Activated naive CD8-positive, alpha-beta T cell treated with anti-CD3 and anti-CD28 coated beads, Interleukin-2, amount 50 U/mL, for 24 hours (primary cell): ENCODE data around the gene UGT2B7.
"Not testable (repeated sequence)": the region's sequence is repeated elsewhere in the genome, so short reads cannot be mapped to it uniquely, and the experiment has no call there.

Source experiments
- ATAC-seq: fragments of 150-1000 bp; cut with Tn5 transposase; one replicate; pipeline ENCODE4 v1.10.0; 2021
- DNase-seq: peaks from one replicate; pipeline ENCODE4 v3.0.0; 2021
- H3K27ac Mint-ChIP-seq: one replicate; pipeline ENCODE4 v1.8.0; 2021; ENCODE audit warnings: mild to moderate bottlenecking, mixed read lengths
- H3K27me3 Mint-ChIP-seq: one replicate; pipeline ENCODE4 v1.8.0; 2021; ENCODE audit warnings: mixed read lengths
- H3K36me3 Mint-ChIP-seq: one replicate; pipeline ENCODE4 v1.8.0; 2021; ENCODE audit warnings: low read depth, mixed read lengths
- H3K4me1 Mint-ChIP-seq: one replicate; pipeline ENCODE4 v1.8.0; 2021; ENCODE audit warnings: mixed read lengths
- H3K4me3 Mint-ChIP-seq: one replicate; pipeline ENCODE4 v1.8.0; 2021; ENCODE audit warnings: mild to moderate bottlenecking, moderate library complexity, mixed read lengths
- H3K9me3 Mint-ChIP-seq: one replicate; pipeline ENCODE4 v1.8.0; 2021; ENCODE audit warnings: mixed read lengths

The UGT2B7 gene

DNA sequence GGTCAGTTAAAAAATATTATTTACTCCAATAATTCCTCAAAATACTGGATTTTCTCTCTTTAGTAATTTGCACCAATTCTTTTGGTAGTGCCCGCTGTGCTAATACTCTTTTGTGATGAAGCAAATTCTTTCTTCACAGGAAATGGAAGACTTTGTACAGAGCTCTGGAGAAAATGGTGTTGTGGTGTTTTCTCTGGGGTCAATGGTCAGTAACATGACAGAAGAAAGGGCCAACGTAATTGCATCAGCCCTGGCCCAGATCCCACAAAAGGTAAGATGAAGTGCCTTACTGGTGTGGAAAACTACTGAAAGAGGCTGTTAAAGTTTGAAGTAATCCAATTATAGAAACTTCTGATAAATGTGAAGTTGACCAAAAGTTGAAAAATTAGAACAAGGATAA, 6.4 kb downstream of the UGT2B7 start:
- not testable (repeated sequence) for H3K9me3 Mint-ChIP-seq, ATAC-seq, H3K27ac Mint-ChIP-seq, DNase-seq, H3K36me3 Mint-ChIP-seq, H3K4me1 Mint-ChIP-seq, H3K27me3 Mint-ChIP-seq, H3K4me3 Mint-ChIP-seq

DNA sequence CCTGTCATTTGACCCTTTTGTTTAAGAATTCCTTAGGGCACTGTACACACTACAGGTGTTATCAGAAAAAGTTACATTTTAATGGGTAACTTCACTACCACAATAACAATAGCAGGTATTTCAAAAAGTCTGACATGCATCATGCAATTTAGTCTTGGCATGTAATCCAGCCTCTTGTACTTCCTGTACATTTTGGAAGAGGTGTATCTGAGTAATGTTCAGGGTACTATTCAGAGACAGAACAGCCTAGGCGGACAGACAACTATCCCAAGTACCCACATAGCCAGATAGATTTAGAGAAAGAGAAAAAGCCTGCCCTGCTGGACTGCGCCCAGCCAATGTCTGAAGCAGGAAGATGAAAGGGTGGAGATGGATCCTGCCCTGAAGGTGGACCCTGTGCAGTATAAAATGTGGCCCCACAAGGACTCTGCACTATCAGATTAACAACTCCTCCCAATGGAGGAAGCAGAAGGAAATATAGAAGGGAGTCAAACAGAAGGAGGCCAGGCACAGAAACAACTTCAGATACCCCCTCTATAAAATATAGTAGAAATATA, 8.5 kb downstream of the UGT2B7 start:
- Mint-ChIP-seq H3K9me3 (no peaks in the 10 kb centered on the region), H3K27ac (no peak overlapping the region), H3K4me1 (no peaks in the 10 kb centered on the region), H3K4me3 (no peak overlapping the region), H3K36me3 (no peaks in the 10 kb centered on the region), H3K27me3 (no peaks in the 10 kb centered on the region)
- no peak for ATAC-seq
- DNase-seq, result no peak

DNA sequence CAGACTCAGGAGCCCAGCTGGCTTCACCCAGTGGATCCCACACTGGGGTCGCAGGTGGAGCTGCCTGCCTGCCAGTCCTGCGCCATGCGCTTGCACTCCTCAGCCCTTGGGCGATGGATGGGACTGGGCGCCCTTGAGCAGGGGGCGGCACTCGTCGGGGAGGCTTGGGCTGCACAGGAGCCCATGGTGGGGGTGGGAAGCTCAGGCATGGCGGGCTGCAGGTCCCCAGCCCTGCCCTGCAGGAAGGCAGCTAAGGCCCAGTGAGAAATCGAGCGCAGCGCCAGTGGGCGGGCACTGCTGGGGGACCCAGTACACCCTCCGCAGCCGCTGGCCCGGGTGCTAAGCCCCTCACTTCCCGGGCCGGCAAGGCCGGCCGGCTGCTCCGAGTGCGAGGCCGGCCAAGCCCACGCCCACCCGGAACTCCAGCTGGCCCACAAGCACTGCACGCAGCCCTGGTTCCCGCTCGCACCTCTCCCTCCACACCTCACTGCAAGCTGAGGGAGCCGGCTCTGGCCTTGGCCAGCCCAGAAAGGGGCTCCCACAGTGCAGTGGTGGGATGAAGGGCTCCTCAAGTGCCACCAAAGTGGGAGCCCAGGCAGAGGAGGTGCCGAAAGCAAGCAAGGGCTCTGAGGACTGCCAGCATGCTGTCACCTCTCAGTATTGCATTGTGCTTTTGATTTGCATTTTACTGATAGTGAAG, 19.0 kb downstream of the UGT2B7 start:
- not testable (repeated sequence) for ATAC-seq, H3K27me3 Mint-ChIP-seq, H3K4me3 Mint-ChIP-seq, H3K9me3 Mint-ChIP-seq, H3K27ac Mint-ChIP-seq, DNase-seq, H3K36me3 Mint-ChIP-seq, H3K4me1 Mint-ChIP-seq

DNA sequence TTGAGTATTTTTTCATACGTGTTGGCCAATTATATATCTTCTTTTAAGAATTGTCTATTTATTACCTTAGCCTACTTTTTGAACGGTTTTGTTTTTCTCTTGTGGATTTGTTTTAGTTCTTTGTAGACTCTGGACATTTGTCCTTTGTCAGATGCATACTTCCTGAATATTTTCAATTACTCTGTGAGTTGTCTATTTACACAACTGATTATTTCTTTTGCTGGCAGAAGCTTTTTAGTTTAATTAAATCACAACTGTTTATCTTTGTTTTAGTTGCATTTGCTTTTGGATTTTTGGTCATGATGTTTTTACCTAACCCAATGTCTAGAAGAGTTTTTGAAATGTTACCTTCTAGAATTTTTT, 19.6 kb downstream of the UGT2B7 start:
- Mint-ChIP-seq H3K9me3 (no peaks in the 10 kb centered on the region), H3K4me3 (no peak overlapping the region), H3K4me1 (no peaks in the 10 kb centered on the region), H3K27me3 (no peaks in the 10 kb centered on the region), H3K36me3 (no peaks in the 10 kb centered on the region), H3K27ac (no peak overlapping the region)
- ATAC-seq, result no peak
- DNase-seq, result no peak

DNA sequence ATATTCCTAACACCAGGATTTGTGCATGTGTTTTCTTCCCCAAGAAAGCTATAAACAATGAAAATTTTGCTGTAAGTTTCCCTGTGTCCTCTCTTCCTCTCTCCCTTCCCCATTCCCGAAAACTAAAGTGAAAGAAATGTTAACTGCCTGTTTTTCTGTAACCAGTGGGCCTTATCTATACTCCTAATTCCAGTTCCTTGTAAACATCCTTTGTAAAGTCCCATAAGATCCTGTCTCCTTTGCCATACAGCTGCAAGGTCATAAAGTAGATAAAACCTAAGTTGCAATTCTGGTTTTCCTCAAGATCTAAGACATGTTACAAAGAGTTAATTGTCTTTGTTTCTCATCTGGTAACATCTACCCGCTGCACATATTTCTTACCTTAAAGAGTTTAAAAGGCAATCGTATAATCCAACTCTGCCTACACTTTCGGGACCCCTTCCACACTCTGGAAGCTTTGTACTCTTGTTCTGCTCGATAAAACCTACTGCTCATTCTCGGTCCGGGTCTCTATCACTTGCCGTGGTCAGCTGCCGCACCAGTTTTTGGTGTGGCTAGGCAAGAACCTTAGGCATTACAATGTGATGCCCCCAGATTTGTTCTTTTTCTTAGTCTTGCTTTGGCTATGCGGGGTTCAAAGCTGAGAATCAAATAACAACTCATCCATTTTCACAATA, 20.5 kb downstream of the UGT2B7 start:
- H3K36me3 Mint-ChIP-seq, result no peaks in the 10 kb centered on the region
- H3K27me3 Mint-ChIP-seq, result no peaks in the 10 kb centered on the region
- ATAC-seq (no peak), DNase-seq (no peak)
- no peaks in the 10 kb centered on the region for H3K4me1 Mint-ChIP-seq
- no peak overlapping the region for H3K4me3 Mint-ChIP-seq
- H3K27ac Mint-ChIP-seq, result no peak overlapping the region
- H3K9me3 Mint-ChIP-seq, result no peaks in the 10 kb centered on the region

DNA sequence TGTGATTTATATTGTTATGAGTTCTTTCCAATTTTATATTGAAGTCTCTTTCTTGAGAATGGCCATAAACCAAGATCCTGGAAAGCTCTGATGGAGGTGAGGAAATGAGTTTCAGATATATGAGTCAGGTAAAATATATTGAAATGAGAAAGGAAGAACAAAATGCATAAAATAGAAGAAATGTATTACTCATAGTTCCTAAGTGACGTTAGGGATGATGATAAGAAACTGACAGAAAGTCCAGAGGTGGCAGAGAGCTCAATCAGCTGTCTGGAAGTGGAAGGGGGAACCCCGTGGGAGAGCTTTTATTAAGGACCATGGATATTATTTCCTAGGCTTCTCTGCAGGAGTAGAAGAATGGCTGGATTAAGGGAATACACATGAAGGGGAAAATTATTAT, 24.6 kb downstream of the UGT2B7 start:
- no peaks in the 10 kb centered on the region for H3K27me3 Mint-ChIP-seq
- H3K4me1 Mint-ChIP-seq, result no peaks in the 10 kb centered on the region
- DNase-seq (no peak), ATAC-seq (no peak)
- H3K9me3 Mint-ChIP-seq, result no peaks in the 10 kb centered on the region
- no peak overlapping the region for H3K27ac Mint-ChIP-seq
- no peak overlapping the region for H3K4me3 Mint-ChIP-seq
- no peaks in the 10 kb centered on the region for H3K36me3 Mint-ChIP-seq

DNA sequence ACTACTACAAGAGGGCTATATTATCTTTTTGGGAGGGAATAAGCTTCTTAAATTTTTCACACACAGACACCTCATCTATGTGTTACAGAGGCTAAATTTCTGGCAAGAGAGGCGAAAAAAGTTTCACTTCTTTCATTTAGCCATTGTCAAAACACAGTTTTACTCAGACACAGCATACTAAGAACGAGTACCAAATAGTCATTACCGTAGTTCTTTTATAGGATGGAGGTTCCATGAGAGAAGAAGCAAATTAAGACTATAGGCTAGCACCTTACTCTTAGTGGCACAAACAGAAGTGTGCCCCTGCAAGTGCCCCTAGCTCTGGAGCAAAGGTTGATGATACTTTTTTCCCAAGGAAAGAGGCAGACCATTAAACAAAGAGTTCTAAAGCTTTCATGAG, 26.2 kb downstream of the UGT2B7 start:
- H3K9me3 Mint-ChIP-seq, result no peaks in the 10 kb centered on the region
- H3K4me1 Mint-ChIP-seq, result no peaks in the 10 kb centered on the region
- no peaks in the 10 kb centered on the region for H3K36me3 Mint-ChIP-seq

DNA sequence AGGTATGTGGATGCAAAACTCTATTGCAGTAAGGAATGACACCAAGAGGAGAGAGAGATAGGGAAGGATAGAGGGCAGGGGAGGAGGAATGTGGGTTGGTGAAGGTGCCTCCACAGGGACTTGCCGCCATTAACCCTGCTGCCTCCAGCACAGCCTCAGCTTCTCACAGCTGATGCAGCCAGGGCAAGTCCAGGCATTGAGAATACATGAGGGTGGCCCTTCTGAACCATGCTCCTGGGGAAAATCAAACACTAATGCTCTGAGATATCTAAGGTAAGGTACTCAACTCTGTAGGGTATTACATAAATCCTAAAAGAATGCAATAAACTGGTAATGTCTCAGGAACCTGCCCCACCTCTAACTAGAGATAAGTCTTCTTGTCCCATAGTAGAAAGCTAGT, 28.7 kb downstream of the UGT2B7 start:
- Mint-ChIP-seq H3K36me3 (no peaks in the 10 kb centered on the region), H3K27me3 (no peaks in the 10 kb centered on the region), H3K9me3 (no peaks in the 10 kb centered on the region), H3K4me3 (no peak overlapping the region), H3K4me1 (no peaks in the 10 kb centered on the region), H3K27ac (no peak overlapping the region)
- ATAC-seq (no peak), DNase-seq (no peak)

More for the DNA sequence above, 26.2 kb downstream of the UGT2B7 start:
- DNase-seq (no peak), ATAC-seq (no peak)
- no peaks in the 10 kb centered on the region for H3K27me3 Mint-ChIP-seq
- H3K4me3 Mint-ChIP-seq, result no peak overlapping the region
- no peak overlapping the region for H3K27ac Mint-ChIP-seq

DNA sequence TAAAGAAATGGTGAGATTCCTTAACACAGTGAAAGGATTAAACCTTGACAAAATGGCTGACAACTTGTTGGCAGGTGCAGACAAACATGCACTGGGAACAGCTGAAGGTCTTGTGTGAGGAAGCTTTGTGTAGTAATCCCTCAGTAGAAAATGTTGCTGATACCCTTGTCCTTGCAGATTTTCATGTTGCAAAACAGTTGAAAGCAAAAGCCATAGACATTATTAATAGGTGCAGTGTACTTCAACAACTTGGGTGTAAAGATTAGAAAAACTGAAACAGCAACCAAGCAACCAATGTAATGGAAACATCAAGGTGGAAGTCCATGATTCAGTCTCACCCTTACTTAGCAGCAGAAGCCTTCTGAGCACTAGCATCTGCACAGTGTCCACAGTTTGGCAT, 29.8 kb downstream of the UGT2B7 start:
- Mint-ChIP-seq H3K27ac (no peak overlapping the region), H3K27me3 (no peaks in the 10 kb centered on the region), H3K4me3 (no peak overlapping the region), H3K4me1 (no peaks in the 10 kb centered on the region), H3K9me3 (no peaks in the 10 kb centered on the region), H3K36me3 (no peaks in the 10 kb centered on the region)
- ATAC-seq (no peak), DNase-seq (no peak)

DNA sequence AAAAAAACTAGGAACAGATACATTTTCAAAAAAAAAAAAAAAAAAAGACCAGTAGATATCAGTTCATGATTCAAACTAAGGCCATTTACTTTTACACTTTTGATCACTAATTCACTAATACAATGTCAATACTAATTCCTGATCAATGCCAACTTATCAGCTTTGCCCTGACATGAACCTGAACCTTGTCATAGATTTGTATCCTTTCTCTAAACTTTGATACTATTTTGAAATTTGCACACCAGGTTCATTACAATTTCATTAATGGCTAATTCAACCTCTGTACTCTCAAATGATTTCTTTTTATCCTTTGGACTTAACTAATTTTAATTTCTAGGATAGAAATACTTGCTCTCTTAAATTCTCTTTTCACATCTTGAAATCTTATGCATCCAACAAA, 37.7 kb downstream of the UGT2B7 start:
- DNase-seq (no peak), ATAC-seq (no peak)
- Mint-ChIP-seq H3K4me1 (no peaks in the 10 kb centered on the region), H3K9me3 (no peaks in the 10 kb centered on the region), H3K27ac (no peak overlapping the region), H3K36me3 (no peaks in the 10 kb centered on the region), H3K27me3 (no peaks in the 10 kb centered on the region), H3K4me3 (no peak overlapping the region)

DNA sequence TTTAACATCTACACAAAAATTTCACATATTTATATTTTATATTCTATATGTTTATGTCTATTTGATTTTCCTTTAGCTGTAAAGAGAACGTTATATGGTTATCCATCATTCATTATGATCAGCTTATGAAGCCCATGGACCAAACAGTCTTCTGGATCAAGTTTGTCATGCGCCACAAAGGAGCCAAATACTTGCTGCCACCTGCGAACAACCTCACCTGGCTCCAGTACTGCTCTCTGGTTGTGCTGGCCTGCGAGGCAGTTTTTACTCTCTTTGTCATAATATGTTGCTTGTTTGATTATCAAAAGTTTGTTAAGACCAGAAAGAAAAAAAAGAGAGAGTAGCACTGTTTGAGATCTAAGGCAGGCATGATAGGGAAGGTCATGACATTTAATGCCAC, 38.2 kb downstream of the UGT2B7 start:
- DNase-seq (no peak), ATAC-seq (no peak)
- Mint-ChIP-seq H3K4me3 (no peak overlapping the region), H3K27ac (no peak overlapping the region), H3K9me3 (no peaks in the 10 kb centered on the region), H3K27me3 (no peaks in the 10 kb centered on the region), H3K36me3 (no peaks in the 10 kb centered on the region), H3K4me1 (no peaks in the 10 kb centered on the region)

DNA sequence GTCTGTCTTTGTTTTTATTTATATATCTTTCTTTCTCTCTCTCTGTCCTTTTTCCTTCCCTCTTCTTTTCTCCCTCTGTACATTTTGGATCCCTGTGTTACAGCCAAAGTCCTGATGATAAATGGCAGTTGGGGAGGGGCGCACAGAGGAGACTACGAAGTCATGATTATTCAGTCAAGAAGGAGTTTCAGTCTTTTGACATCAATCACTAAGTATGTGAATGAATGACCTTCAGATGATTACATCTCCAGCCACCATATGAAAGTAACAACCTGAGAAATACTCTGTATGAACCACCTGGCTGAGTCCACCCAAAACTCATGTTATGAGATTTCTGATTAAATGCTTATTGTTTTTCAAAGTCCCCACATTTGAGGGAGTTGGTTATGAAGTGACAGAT, 45.0 kb downstream of the UGT2B7 start:
- no peak overlapping the region for H3K4me3 Mint-ChIP-seq

DNA sequence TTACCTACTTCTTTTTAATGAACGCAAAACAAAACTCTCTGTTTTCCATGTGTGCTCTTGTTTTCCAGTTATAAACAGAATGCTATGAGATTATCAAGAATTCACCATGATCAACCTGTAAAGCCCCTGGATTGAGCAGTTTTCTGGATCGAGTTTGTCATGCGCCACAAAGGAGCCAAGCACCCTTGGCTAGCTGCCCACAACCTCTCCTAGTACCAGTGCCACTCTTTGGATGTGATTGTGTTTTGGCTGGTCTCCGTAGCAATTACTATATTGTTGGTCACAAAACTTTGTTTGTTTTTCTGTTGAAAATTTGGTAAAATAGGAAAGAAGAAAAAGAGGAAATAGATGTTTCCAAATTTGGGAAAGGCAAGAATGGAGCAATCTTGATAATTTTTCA, 51.1 kb downstream of the UGT2B7 start:
- H3K4me3 Mint-ChIP-seq, result no peak overlapping the region
- DNase-seq (no peak), ATAC-seq (no peak)
- no peaks in the 10 kb centered on the region for H3K36me3 Mint-ChIP-seq
- H3K4me1 Mint-ChIP-seq, result no peaks in the 10 kb centered on the region
- no peak overlapping the region for H3K27ac Mint-ChIP-seq
- peaks cover 2% of the 10 kb centered on the region for H3K27me3 Mint-ChIP-seq
- H3K9me3 Mint-ChIP-seq, result no peaks in the 10 kb centered on the region

More for the DNA sequence above, 45.0 kb downstream of the UGT2B7 start:
- Mint-ChIP-seq H3K4me1 (no peaks in the 10 kb centered on the region), H3K36me3 (no peaks in the 10 kb centered on the region), H3K27ac (no peak overlapping the region), H3K27me3 (no peaks in the 10 kb centered on the region), H3K9me3 (no peaks in the 10 kb centered on the region)
- DNase-seq (no peak), ATAC-seq (no peak)

DNA sequence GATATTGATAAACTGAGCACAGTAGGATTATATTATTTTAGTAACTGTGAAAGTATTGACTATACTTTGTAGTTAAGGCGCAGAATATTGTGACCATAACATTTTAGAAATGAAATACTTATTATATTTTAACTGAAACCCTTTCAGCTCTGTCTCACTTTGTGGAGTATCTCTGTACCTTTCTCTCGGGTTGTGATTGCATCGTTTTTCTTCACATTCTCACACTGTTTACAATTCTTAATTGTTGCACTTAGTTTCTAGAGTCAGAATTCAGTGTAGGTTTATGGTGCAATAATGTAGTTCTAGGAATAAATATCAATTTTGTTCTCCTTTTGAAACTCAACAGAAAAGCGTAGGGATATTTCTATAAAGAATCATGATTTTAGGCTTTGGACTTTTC, 57.7 kb downstream of the UGT2B7 start:
- Mint-ChIP-seq H3K4me3 (no peak overlapping the region), H3K9me3 (no peaks in the 10 kb centered on the region), H3K27ac (no peak overlapping the region), H3K36me3 (no peaks in the 10 kb centered on the region), H3K4me1 (no peaks in the 10 kb centered on the region), H3K27me3 (no peaks in the 10 kb centered on the region)
- DNase-seq (no peak), ATAC-seq (no peak)

DNA sequence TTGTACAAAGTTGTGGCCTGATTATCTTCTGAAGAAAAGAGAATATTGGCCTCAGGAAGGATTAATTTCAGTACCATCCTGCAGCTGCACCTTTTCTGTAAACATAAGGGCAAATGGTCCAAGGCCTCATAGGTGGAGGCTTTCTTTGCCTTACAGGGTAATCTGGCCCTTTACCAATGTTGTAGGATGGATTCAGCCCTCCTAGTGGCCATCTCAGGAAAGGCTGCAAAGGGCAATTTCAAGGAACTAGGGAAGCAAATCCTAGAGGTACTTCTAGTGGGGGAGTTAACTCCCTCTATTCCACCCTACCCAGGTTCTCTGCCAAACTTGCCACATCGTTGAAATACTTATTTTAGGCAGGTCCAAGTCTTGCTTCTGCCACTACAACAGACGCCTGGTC, 60.6 kb downstream of the UGT2B7 start:
- H3K4me1 Mint-ChIP-seq, result no peaks in the 10 kb centered on the region
- H3K4me3 Mint-ChIP-seq, result no peak overlapping the region
- H3K27ac Mint-ChIP-seq, result no peak overlapping the region
- H3K27me3 Mint-ChIP-seq, result no peaks in the 10 kb centered on the region
- no peak for DNase-seq
- no peaks in the 10 kb centered on the region for H3K9me3 Mint-ChIP-seq
- no peak for ATAC-seq
- no peaks in the 10 kb centered on the region for H3K36me3 Mint-ChIP-seq
